Right atrium auricular region (tissue), 2 donors: Measurements from ENCODE around the gene TBL2. TPM values are rescaled to one million over a fixed set of nuclear protein-coding genes. Genes with fewer than 3 reads are reported as not detected.

Experiments
- DNase-seq: peaks from one replicate; pipeline ENCODE4 v3.0.0-alpha.2; 2019; ENCODE audit warnings: low spot score
- H3K27ac ChIP-seq, 2 donors: fragments of 200-600 bp; sonication (generic); 1 replicate in 1 of 2; 2 replicates in 1 of 2; pipeline ENCODE4 v1.5.1; 2016 to 2019
- H3K27me3 ChIP-seq, 2 donors: fragments of 200-600 bp; sonication (generic); one replicate each; pipeline versions ENCODE4 v1.5.1 to v1.6.0; 2017 to 2019
- H3K36me3 ChIP-seq: fragments of 200-600 bp; sonication (generic); one replicate; pipeline ENCODE4 v1.5.1; 2016
- H3K4me1 ChIP-seq, 2 donors: fragments of 200-600 bp; sonication (generic); one replicate each; pipeline versions ENCODE4 v1.5.1 to v1.6.0; 2017 to 2019
- H3K4me3 ChIP-seq, 2 donors: fragments of 200-600 bp; sonication (generic); 1 replicate in 1 of 2; 2 replicates in 1 of 2; pipeline ENCODE4 v1.5.1; 2017 to 2019; ENCODE audit warnings: mild to moderate bottlenecking in 1 of 2, moderate library complexity in 1 of 2
- H3K9me3 ChIP-seq, 2 donors: fragments of 200-600 bp; sonication (generic); one replicate each; pipeline ENCODE4 v1.5.1; 2019
- total RNA-seq, 2 donors: library from RNA; depleted of rRNA; stranded (reverse); fragments of >200 nt; gene quantifications; one replicate each; pipeline ENCODE4 v1.1.0, GENCODE V29; 2016
- TF ChIP-seq, protein P1 (sequence below), 2 donors: fragments of 200-600 bp; sonication (generic); IDR thresholded peaks; one replicate each; pipeline ENCODE4 v1.5.1; 2019; ENCODE audit warnings: antibody characterized with exemption in 2 of 2

Gene TBL2, protein sequence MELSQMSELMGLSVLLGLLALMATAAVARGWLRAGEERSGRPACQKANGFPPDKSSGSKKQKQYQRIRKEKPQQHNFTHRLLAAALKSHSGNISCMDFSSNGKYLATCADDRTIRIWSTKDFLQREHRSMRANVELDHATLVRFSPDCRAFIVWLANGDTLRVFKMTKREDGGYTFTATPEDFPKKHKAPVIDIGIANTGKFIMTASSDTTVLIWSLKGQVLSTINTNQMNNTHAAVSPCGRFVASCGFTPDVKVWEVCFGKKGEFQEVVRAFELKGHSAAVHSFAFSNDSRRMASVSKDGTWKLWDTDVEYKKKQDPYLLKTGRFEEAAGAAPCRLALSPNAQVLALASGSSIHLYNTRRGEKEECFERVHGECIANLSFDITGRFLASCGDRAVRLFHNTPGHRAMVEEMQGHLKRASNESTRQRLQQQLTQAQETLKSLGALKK
- total RNA-seq = 10 to 100 TPM; 20.5 to 28.3 TPM

GRCh38 chr7:73578342-73579128 is at the start of gene TBL2:
TBL2 (minus strand) TSS chr7:73578579; CDS start chr7:73578549, 30 bp downstream.
- peak within 1 kb of the TSS; percentile 98 to 99 for H3K4me3 ChIP-seq
- no peaks in the 10 kb centered on the region for H3K9me3 ChIP-seq
- peak within 1 kb of the TSS; percentile 93 to 94 for H3K27ac ChIP-seq
- peaks cover 23% of the 10 kb centered on the region for H3K36me3 ChIP-seq
- TF ChIP-seq, protein P1, sequence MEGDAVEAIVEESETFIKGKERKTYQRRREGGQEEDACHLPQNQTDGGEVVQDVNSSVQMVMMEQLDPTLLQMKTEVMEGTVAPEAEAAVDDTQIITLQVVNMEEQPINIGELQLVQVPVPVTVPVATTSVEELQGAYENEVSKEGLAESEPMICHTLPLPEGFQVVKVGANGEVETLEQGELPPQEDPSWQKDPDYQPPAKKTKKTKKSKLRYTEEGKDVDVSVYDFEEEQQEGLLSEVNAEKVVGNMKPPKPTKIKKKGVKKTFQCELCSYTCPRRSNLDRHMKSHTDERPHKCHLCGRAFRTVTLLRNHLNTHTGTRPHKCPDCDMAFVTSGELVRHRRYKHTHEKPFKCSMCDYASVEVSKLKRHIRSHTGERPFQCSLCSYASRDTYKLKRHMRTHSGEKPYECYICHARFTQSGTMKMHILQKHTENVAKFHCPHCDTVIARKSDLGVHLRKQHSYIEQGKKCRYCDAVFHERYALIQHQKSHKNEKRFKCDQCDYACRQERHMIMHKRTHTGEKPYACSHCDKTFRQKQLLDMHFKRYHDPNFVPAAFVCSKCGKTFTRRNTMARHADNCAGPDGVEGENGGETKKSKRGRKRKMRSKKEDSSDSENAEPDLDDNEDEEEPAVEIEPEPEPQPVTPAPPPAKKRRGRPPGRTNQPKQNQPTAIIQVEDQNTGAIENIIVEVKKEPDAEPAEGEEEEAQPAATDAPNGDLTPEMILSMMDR (IDR thresholded peaks at IDR 0.05) = no peak
- no peaks in the 10 kb centered on the region for H3K27me3 ChIP-seq
- H3K4me1 ChIP-seq = peaks cover 0 to 27% of the 10 kb centered on the region in 2 donors
- peak; percentile 98 for DNase-seq

DNA sequence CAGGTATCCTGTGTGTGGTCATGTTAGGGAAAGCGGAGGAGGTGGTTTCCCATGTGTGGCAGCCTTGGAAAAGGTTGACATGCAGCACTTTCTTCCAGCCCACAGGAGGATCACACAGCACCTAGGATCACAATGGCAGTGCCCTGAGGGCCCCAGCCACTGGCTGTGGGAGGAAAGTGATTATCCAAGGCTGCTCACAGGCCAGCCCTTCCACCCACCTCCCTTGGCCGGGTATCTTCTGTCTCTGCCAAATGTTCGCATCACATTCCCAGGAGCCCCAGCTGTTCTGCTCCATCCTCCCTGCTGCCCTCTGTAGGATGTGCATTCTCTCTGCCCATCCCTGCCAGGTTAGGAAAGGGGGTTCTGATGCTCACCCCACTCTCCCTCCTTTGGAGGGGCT is 48.4 kb upstream of the TBL2 start:
- no peak for DNase-seq
- TF ChIP-seq, protein P1 (IDR thresholded peaks at IDR 0.05) = no peak
- Histone ChIP-seq H3K27me3 (peaks cover 7 to 12% of the 10 kb centered on the region in 2 donors), H3K4me3 (no peak overlapping the region), H3K9me3 (no peaks in the 10 kb centered on the region), H3K4me1 (peaks cover 0 to 21% of the 10 kb centered on the region in 2 donors), H3K36me3 (no peaks in the 10 kb centered on the region), H3K27ac (no peak overlapping the region)

- Histone ChIP-seq H3K4me3 (no peak overlapping the region), H3K36me3 (no peaks in the 10 kb centered on the region), H3K27me3 (peaks cover 7 to 12% of the 10 kb centered on the region in 2 donors), H3K27ac (no peak overlapping the region), H3K9me3 (no peaks in the 10 kb centered on the region), H3K4me1 (peaks cover 0 to 21% of the 10 kb centered on the region in 2 donors)
- TF ChIP-seq, protein P1 (IDR thresholded peaks at IDR 0.05) = no peak
- DNase-seq = no peak
These were observed 46.9 kb upstream of the TBL2 start for GRCh38 chr7:73625276-73625675.

GRCh38 chr7:73624669-73625001 is 46.3 kb upstream of the TBL2 start:
- Histone ChIP-seq H3K4me3 (peak overlapping the region in 1 of 2 donors; percentile 56), H3K27ac (no peak overlapping the region), H3K9me3 (no peaks in the 10 kb centered on the region), H3K4me1 (peaks cover 0 to 21% of the 10 kb centered on the region in 2 donors), H3K27me3 (peaks cover 7 to 12% of the 10 kb centered on the region in 2 donors), H3K36me3 (no peaks in the 10 kb centered on the region)
- TF ChIP-seq, protein P1 (IDR thresholded peaks at IDR 0.05) = no peak
- DNase-seq = no peak

GRCh38 chr7:73623798-73624668 is 45.7 kb upstream of the TBL2 start, which contains the start of gene MLXIPL:
MLXIPL (minus strand) TSS chr7:73624522; CDS start chr7:73624492, 30 bp downstream.
- DNase-seq = peak; percentile 72
- Histone ChIP-seq H3K27me3 (peaks cover 7 to 12% of the 10 kb centered on the region in 2 donors), H3K4me1 (peaks cover 0 to 21% of the 10 kb centered on the region in 2 donors), H3K36me3 (no peaks in the 10 kb centered on the region), H3K9me3 (no peaks in the 10 kb centered on the region), H3K27ac (no peak within 1 kb of the TSS), H3K4me3 (peak within 1 kb of the TSS; percentile 41 to 56)
- TF ChIP-seq, protein P1 (IDR thresholded peaks at IDR 0.05) = no peak
